IgD-negative memory B cell (primary cell): ENCODE results near the gene FAM222A. TPM values are rescaled to one million over a fixed set of nuclear protein-coding genes. Genes with fewer than 3 reads are reported as not detected.
A peak's percentile ranks its signal among the peaks of the same experiment; 100 is the strongest.

Source experiments
- H3K27ac Mint-ChIP-seq, 3 donors: one replicate each; pipeline ENCODE4 v1.8.0; 2020 to 2022; ENCODE audit warnings: mild to moderate bottlenecking in 3 of 3, mixed read lengths in 3 of 3, moderate library complexity in 1 of 3
- H3K27me3 Mint-ChIP-seq: one replicate; pipeline ENCODE4 v1.8.0; 2021; ENCODE audit warnings: mixed read lengths
- H3K36me3 Mint-ChIP-seq: one replicate; pipeline ENCODE4 v1.8.0; 2020; ENCODE audit warnings: mild to moderate bottlenecking, mixed read lengths
- H3K4me1 Mint-ChIP-seq, 3 donors: one replicate each; pipeline ENCODE4 v1.8.0; 2020 to 2022; ENCODE audit warnings: mixed read lengths in 3 of 3, mild to moderate bottlenecking in 1 of 3
- H3K4me3 Mint-ChIP-seq, 4 donors: one replicate each; pipeline ENCODE4 v1.8.0; 2020 to 2022; ENCODE audit warnings: mild to moderate bottlenecking in 4 of 4, mixed read lengths in 4 of 4, moderate library complexity in 3 of 4
- H3K9me3 Mint-ChIP-seq, 3 donors: one replicate each; pipeline ENCODE4 v1.8.0; 2020 to 2021; ENCODE audit warnings: mixed read lengths in 3 of 3, mild to moderate bottlenecking in 1 of 3
- polyA plus RNA-seq: library from polyadenylated mRNA; unstranded; fragments of 300-500 nt; fragmentation: Illumina TruSeq; gene quantifications from one replicate; pipeline ENCODE4 v1.2.3, GENCODE V29; 2021

The FAM222A gene
- polyA plus RNA-seq, 1 donor from 2014 or later, result 0.10 TPM

DNA sequence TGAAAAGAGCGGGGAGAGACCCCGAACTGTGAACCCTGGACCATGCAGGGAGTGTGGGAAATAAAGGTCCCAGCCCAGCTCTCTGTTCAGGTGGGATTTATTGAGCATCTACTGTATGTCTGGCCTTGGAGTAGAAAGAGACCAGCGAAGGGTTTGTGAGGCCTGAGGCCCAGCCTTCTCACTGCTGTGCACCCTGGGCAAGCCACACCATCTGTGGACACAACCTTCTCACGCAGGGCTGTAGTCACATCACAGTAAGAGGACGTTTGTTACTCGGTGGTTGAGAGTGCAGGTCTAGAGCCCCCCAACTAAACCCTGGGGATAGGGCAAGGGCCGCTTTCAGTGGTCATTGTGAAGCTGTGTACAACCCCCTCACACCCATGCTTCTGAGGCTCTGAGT, 18.2 kb downstream of the FAM222A start:
- peaks cover 29% of the 10 kb centered on the region for H3K27me3 Mint-ChIP-seq
- H3K27ac Mint-ChIP-seq, result no peak overlapping the region
- H3K4me3 Mint-ChIP-seq, result no peak overlapping the region
- peaks cover 5% of the 10 kb centered on the region for H3K36me3 Mint-ChIP-seq
- H3K9me3 Mint-ChIP-seq, result no peaks in the 10 kb centered on the region
- H3K4me1 Mint-ChIP-seq, result peaks cover 0 to 1% (median 0%) of the 10 kb centered on the region in 3 donors

DNA sequence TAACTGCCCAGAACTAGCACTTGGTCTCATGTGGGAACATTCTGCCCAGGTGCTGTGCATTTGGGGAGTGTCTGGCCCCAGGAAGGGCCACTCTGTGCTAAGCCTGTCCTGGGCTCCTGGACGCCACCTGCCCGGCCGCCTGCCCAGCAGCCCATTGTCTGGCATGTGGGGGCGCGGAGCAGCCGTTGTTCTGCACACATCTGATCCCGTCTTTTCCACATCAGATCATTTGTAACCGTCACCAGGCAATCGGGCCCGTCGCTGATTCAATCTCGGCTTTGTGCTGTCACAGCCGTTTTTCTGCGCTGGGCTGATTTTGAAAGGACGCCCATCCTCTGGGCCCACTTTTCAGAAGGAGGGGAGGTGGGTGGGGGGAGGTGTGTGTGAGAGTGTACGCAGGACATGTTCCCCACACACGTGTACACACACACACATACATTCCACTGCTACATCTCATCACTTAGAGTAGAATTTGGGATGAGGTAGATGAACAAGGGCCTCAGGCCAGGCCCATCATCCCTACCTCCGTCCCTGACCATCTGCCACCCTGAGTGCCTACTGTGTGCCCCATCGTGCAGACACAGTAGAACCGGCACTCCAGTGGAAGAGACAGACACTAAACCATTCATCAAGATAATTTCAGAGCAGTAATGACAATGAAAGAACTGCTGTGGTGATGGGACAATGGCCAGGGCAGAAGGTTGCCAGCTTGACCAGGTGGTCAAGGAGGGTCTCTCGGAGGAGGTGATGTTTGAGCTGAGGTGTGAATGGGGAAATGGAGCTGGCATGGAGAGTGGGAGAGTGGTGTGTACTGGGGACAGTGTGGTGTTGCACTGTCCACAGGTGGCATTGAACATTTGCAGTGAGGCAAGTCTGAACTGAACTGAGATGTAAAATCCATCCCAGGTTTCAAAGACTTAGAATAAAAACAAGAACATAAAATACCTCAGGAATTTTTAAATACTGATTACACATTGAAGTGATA, 19.0 kb downstream of the FAM222A start:
- Mint-ChIP-seq H3K9me3 (no peaks in the 10 kb centered on the region), H3K36me3 (peaks cover 5% of the 10 kb centered on the region), H3K27me3 (peaks cover 29% of the 10 kb centered on the region), H3K4me1 (no peaks in the 10 kb centered on the region), H3K27ac (no peak overlapping the region), H3K4me3 (no peak overlapping the region)

GRCh38 chr12:109734219-109735000, 20.8 kb downstream of the FAM222A start:
- no peaks in the 10 kb centered on the region for H3K4me1 Mint-ChIP-seq
- H3K36me3 Mint-ChIP-seq, result peaks cover 5% of the 10 kb centered on the region
- no peak overlapping the region for H3K4me3 Mint-ChIP-seq
- no peaks in the 10 kb centered on the region for H3K9me3 Mint-ChIP-seq
- no peak overlapping the region for H3K27ac Mint-ChIP-seq
- peaks cover 28% of the 10 kb centered on the region for H3K27me3 Mint-ChIP-seq

- H3K36me3 Mint-ChIP-seq, result peaks cover 5% of the 10 kb centered on the region
- H3K4me1 Mint-ChIP-seq, result no peaks in the 10 kb centered on the region
- peaks cover 28% of the 10 kb centered on the region for H3K27me3 Mint-ChIP-seq
- H3K9me3 Mint-ChIP-seq, result no peaks in the 10 kb centered on the region
- no peak overlapping the region for H3K4me3 Mint-ChIP-seq
- H3K27ac Mint-ChIP-seq, result no peak overlapping the region
Observed at GRCh38 chr12:109735051-109735521, 21.5 kb downstream of the FAM222A start.

GRCh38 chr12:109735825-109736551, 22.4 kb downstream of the FAM222A start:
- no peaks in the 10 kb centered on the region for H3K4me1 Mint-ChIP-seq
- H3K27ac Mint-ChIP-seq, result peak overlapping the region in 1 of 3 donors; percentile 64
- H3K36me3 Mint-ChIP-seq, result peaks cover 5% of the 10 kb centered on the region
- H3K9me3 Mint-ChIP-seq, result no peaks in the 10 kb centered on the region
- H3K27me3 Mint-ChIP-seq, result peaks cover 34% of the 10 kb centered on the region
- H3K4me3 Mint-ChIP-seq, result no peak overlapping the region

- H3K36me3 Mint-ChIP-seq, result peaks cover 5% of the 10 kb centered on the region
- no peaks in the 10 kb centered on the region for H3K4me1 Mint-ChIP-seq
- H3K9me3 Mint-ChIP-seq, result no peaks in the 10 kb centered on the region
- H3K27me3 Mint-ChIP-seq, result peaks cover 34% of the 10 kb centered on the region
- H3K4me3 Mint-ChIP-seq, result no peak overlapping the region
- H3K27ac Mint-ChIP-seq, result no peak overlapping the region
Observed at GRCh38 chr12:109736552-109737108, 23.0 kb downstream of the FAM222A start.

GRCh38 chr12:109737126-109737525, 23.5 kb downstream of the FAM222A start:
- Mint-ChIP-seq H3K27me3 (peaks cover 34% of the 10 kb centered on the region), H3K4me1 (no peaks in the 10 kb centered on the region), H3K27ac (no peak overlapping the region), H3K4me3 (no peak overlapping the region), H3K9me3 (no peaks in the 10 kb centered on the region), H3K36me3 (peaks cover 5% of the 10 kb centered on the region)

DNA sequence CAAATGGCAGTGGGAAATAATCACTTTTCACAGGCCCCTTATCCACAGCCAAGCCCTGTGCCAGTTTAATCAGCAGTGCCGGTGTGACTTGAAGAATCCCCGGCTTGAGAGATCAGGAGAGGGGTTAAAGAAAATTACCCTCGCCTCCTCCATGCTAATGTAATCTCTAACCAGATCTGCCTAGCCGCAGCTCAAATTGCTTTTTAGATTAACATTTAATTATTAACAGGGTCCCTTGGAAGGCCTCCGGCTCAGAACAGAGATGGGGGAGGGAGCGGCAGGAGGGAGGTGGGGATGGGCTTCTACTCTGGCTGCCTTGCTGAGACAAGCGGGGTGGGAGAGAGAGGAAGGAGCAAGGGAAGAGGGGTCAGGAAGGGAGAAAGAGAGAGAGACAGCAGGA, 24.0 kb downstream of the FAM222A start:
- Mint-ChIP-seq H3K36me3 (peaks cover 5% of the 10 kb centered on the region), H3K27ac (no peak overlapping the region), H3K4me1 (no peaks in the 10 kb centered on the region), H3K9me3 (no peaks in the 10 kb centered on the region), H3K27me3 (peaks cover 34% of the 10 kb centered on the region), H3K4me3 (no peak overlapping the region)

DNA sequence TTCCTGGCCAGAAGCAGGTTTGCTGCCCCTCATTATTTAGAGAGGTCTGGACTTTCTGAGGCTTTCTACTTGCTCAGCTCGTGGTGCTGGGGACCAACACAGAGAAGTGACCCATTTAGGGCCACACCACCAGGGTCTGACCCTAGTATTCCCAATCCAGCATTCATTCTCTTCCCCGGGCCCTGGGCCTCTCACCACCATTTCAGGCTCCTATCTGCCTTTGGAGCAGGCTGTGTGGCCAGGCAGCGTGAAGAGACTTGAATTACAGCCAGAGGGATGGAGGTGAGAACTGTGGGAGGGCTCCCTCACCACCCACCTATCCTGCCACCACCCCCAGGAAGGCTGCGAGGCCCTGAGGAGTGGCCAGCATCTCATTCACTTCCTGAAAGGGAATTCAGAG, 24.6 kb downstream of the FAM222A start:
- no peak overlapping the region for H3K27ac Mint-ChIP-seq
- no peaks in the 10 kb centered on the region for H3K9me3 Mint-ChIP-seq
- peaks cover 2% of the 10 kb centered on the region for H3K36me3 Mint-ChIP-seq
- no peak overlapping the region for H3K4me3 Mint-ChIP-seq
- peaks cover 34% of the 10 kb centered on the region for H3K27me3 Mint-ChIP-seq
- no peaks in the 10 kb centered on the region for H3K4me1 Mint-ChIP-seq

- H3K4me1 Mint-ChIP-seq, result no peaks in the 10 kb centered on the region
- H3K36me3 Mint-ChIP-seq, result peaks cover 2% of the 10 kb centered on the region
- peak overlapping the region in 1 of 3 donors; percentile 46 for H3K27ac Mint-ChIP-seq
- H3K4me3 Mint-ChIP-seq, result no peak overlapping the region
- no peaks in the 10 kb centered on the region for H3K9me3 Mint-ChIP-seq
- peaks cover 26% of the 10 kb centered on the region for H3K27me3 Mint-ChIP-seq
Observed at GRCh38 chr12:109738878-109739665, 25.4 kb downstream of the FAM222A start.

DNA sequence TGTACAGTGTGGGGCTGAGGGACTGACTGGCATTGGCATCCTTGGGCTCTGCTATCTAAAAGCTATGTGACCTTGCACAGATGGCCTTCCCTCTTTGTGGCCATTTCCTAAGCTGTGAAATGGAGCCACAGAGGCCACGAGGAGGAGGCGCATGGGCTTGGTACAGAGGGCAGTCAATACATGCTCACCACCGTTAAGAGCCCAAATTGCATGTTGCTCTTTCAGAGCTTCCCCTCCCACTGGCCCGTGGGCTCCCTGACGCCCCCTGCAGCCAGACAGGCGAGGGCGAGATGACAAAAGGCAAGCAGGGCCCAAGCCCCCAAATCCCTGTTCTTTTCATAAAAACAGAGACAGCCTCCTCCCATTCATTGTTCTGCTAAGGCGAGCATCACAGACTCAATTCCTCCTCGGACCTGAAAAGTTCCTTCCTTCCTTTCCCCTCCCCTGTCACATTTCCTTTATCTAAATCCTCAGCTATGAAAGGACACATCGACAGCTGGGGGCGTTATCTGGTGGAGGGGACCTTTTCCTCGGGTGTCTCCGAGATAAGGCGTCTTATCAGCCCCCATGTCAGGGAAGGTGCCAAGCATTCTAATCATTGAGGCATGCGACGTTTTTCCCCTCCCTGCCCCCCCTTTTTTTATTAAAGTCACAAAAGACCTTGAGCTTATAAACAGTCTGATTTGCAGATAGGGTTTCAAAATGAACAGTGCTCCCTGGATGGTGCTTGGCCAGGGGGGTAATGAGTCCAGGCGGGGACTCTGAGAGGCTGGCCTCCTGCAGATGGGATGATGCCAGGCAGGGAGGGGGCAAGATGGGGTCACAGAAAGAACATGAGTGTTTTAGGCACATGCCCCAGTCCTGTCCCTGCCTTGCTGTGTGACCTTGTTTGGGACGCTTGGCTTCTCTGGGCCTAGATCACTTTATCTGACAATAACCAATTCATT, 26.4 kb downstream of the FAM222A start:
- peaks cover 4% of the 10 kb centered on the region for H3K36me3 Mint-ChIP-seq
- H3K4me1 Mint-ChIP-seq, result no peaks in the 10 kb centered on the region
- H3K4me3 Mint-ChIP-seq, result no peak overlapping the region
- H3K9me3 Mint-ChIP-seq, result no peaks in the 10 kb centered on the region
- H3K27ac Mint-ChIP-seq, result no peak overlapping the region
- H3K27me3 Mint-ChIP-seq, result peaks cover 17% of the 10 kb centered on the region

GRCh38 chr12:109740694-109741245, 27.1 kb downstream of the FAM222A start:
- Mint-ChIP-seq H3K36me3 (peaks cover 4% of the 10 kb centered on the region), H3K27ac (no peak overlapping the region), H3K4me3 (no peak overlapping the region), H3K9me3 (no peaks in the 10 kb centered on the region), H3K27me3 (peaks cover 11% of the 10 kb centered on the region), H3K4me1 (no peaks in the 10 kb centered on the region)
